Skeletal muscle tissue (tissue), 4 donors: ENCODE data around the gene IPCEF1. TPM values are rescaled to one million over a fixed set of nuclear protein-coding genes. Genes with fewer than 3 reads are reported as not detected.
"Not testable (repeated sequence)": the region's sequence is repeated elsewhere in the genome, so short reads cannot be mapped to it uniquely, and the experiment has no call there.

Source experiments
- H3K27ac ChIP-seq: one replicate; pipeline ENCODE4 v1.7.0; 2013; ENCODE audit warnings: mild to moderate bottlenecking, low read depth, low read length, inconsistent platforms
- H3K27me3 ChIP-seq, 3 donors: one replicate each; pipeline ENCODE4 v1.7.0; 2013; ENCODE audit warnings: low read length in 3 of 3; ENCODE audit not compliant: control insufficient read depth in 3 of 3, insufficient read depth in 3 of 3
- H3K36me3 ChIP-seq, 3 donors: one replicate each; pipeline ENCODE4 v1.7.0; 2013; ENCODE audit warnings: low read length in 3 of 3; ENCODE audit not compliant: control insufficient read depth in 3 of 3, insufficient read depth in 3 of 3
- H3K4me1 ChIP-seq, 3 donors: one replicate each; pipeline ENCODE4 v1.7.0; 2013; ENCODE audit warnings: low read length in 3 of 3, mild to moderate bottlenecking in 3 of 3; ENCODE audit not compliant: control insufficient read depth in 3 of 3, insufficient read depth in 3 of 3
- H3K4me3 ChIP-seq, 3 donors: one replicate each; pipeline ENCODE4 v1.7.0; 2013; ENCODE audit warnings: low read length in 3 of 3
- H3K9ac ChIP-seq, 3 donors: one replicate each; pipeline ENCODE4 v1.7.0; 2013; ENCODE audit warnings: low read length in 3 of 3, mild to moderate bottlenecking in 3 of 3, moderate library complexity in 2 of 3, low read depth in 1 of 3
- H3K9me3 ChIP-seq, 3 donors: one replicate each; pipeline ENCODE4 v1.7.0; 2013; ENCODE audit warnings: low read length in 3 of 3; ENCODE audit not compliant: control insufficient read depth in 3 of 3
- total RNA-seq: library from RNA; depleted of rRNA; stranded (reverse); fragments of >200 nt; gene quantifications from one replicate; pipeline ENCODE4 v1.2.3, GENCODE V29; 2014
- donor health status: Osteomylitis.

The IPCEF1 gene
- total RNA-seq, 1 donor from 2014 or later = 2.1 TPM

- H3K9ac ChIP-seq = no peak overlapping the region
- H3K36me3 ChIP-seq = no peaks in the 10 kb centered on the region
- no peaks in the 10 kb centered on the region for H3K27me3 ChIP-seq
- no peaks in the 10 kb centered on the region for H3K9me3 ChIP-seq
- H3K4me3 ChIP-seq = no peak overlapping the region
- no peak overlapping the region for H3K27ac ChIP-seq
- no peaks in the 10 kb centered on the region for H3K4me1 ChIP-seq
Measured at GRCh38 chr6:154197196-154197860, 159.3 kb downstream of the IPCEF1 start.

- no peaks in the 10 kb centered on the region for H3K9me3 ChIP-seq
- H3K4me1 ChIP-seq = no peaks in the 10 kb centered on the region
- H3K27ac ChIP-seq = no peak overlapping the region
- no peaks in the 10 kb centered on the region for H3K27me3 ChIP-seq
- H3K9ac ChIP-seq = no peak overlapping the region
- no peaks in the 10 kb centered on the region for H3K36me3 ChIP-seq
- H3K4me3 ChIP-seq = no peak overlapping the region
Measured at GRCh38 chr6:154196333-154196885, 160.2 kb downstream of the IPCEF1 start.

GRCh38 chr6:154187714-154188113 lies 168.9 kb downstream of the IPCEF1 start:
- Histone ChIP-seq H3K4me1 (no peaks in the 10 kb centered on the region), H3K27me3 (no peaks in the 10 kb centered on the region), H3K36me3 (no peaks in the 10 kb centered on the region), H3K4me3 (no peak overlapping the region), H3K27ac (no peak overlapping the region), H3K9me3 (no peaks in the 10 kb centered on the region), H3K9ac (no peak overlapping the region)

GRCh38 chr6:154187203-154187602 lies 169.4 kb downstream of the IPCEF1 start:
- no peaks in the 10 kb centered on the region for H3K9me3 ChIP-seq
- H3K27ac ChIP-seq = no peak overlapping the region
- no peak overlapping the region for H3K4me3 ChIP-seq
- H3K9ac ChIP-seq = no peak overlapping the region
- no peaks in the 10 kb centered on the region for H3K4me1 ChIP-seq
- H3K36me3 ChIP-seq = no peaks in the 10 kb centered on the region
- no peaks in the 10 kb centered on the region for H3K27me3 ChIP-seq

GRCh38 chr6:154179434-154179833 lies 177.2 kb downstream of the IPCEF1 start:
- no peaks in the 10 kb centered on the region for H3K36me3 ChIP-seq
- no peak overlapping the region for H3K4me3 ChIP-seq
- H3K4me1 ChIP-seq = no peaks in the 10 kb centered on the region
- no peaks in the 10 kb centered on the region for H3K27me3 ChIP-seq
- no peaks in the 10 kb centered on the region for H3K9me3 ChIP-seq
- H3K27ac ChIP-seq = no peak overlapping the region
- no peak overlapping the region for H3K9ac ChIP-seq

DNA sequence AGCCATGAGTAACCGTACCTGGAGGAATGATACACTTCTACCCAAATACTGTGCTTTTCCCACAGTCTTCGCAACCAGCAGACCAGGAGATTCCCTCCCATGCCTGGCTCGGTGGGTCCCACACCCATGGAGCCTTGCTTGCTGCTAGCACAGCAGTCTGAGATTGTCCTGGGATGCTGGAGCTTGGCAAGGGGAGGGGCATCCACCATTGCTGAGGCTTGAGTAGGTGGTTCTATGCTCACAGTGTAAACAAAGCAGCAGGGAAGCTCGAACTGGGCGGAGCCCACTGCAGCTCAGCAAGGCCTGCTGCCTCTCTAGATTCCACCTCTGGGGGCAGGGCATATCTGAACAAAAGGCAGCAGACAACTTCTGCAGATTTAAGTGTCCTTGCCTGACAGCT lies 184.2 kb downstream of the IPCEF1 start:
- not testable (repeated sequence) for H3K9me3 ChIP-seq, H3K27me3 ChIP-seq, H3K27ac ChIP-seq, H3K9ac ChIP-seq, H3K36me3 ChIP-seq, H3K4me1 ChIP-seq, H3K4me3 ChIP-seq

GRCh38 chr6:154170106-154170505 lies 186.5 kb downstream of the IPCEF1 start:
- Histone ChIP-seq H3K27ac (no peak overlapping the region), H3K4me1 (no peaks in the 10 kb centered on the region)

DNA sequence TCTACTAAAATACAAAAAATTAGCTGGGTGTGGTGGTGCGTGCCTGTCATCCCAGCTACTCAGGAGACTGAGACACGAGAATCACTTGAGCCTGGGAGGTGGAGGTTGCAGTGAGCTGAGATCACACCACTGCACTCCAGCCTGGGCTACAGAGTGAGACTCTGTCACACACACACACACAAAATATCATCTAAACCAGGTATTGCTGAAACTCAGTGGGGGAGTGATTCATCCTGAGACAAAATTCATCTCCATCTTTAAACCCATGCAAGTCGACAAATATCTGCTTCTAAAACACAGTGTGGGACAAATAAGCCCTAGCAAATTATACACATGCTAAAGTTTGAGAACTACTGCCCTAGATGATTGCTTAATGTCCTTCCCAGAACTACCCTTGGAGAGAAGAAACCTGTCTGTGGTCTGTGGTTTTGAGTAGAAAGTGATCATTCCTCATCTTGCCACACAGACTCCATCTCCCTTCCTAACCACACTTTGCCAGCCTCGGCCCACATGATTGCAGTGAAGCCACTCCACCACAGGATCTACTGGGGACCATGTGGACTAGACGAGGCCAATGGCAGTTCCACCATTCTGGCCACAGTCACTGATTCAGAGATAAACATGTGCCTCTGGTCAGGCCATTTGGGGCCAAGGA lies 187.3 kb downstream of the IPCEF1 start:
- no peaks in the 10 kb centered on the region for H3K4me1 ChIP-seq
- H3K9ac ChIP-seq = no peak overlapping the region
- no peak overlapping the region for H3K4me3 ChIP-seq
- H3K36me3 ChIP-seq = no peaks in the 10 kb centered on the region
- H3K9me3 ChIP-seq = peaks cover 0 to 2% (median 0%) of the 10 kb centered on the region in 3 donors
- no peaks in the 10 kb centered on the region for H3K27me3 ChIP-seq
- no peak overlapping the region for H3K27ac ChIP-seq

More at GRCh38 chr6:154170106-154170505, 186.5 kb downstream of the IPCEF1 start:
- peaks cover 0 to 2% (median 0%) of the 10 kb centered on the region in 3 donors for H3K9me3 ChIP-seq
- H3K4me3 ChIP-seq = no peak overlapping the region
- no peaks in the 10 kb centered on the region for H3K27me3 ChIP-seq
- no peaks in the 10 kb centered on the region for H3K36me3 ChIP-seq
- no peak overlapping the region for H3K9ac ChIP-seq

DNA sequence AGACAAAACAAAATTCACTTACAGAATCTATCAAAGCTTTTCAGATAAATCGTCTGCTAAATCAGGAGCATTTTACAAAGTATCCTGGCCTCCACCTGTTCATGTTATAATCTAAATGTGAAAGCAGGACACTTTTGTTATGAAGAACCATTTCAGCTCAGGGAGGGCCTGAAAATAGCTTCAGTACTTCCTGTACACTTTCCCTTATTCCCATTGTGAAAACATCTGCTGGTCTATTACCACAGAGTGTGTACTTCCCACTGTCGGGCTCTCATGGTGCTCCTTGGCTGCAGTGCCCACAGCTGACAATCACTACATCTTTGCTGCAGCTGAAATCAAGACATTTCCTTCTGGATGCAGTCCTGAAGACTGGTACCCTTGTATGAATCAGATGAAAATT lies 189.5 kb downstream of the IPCEF1 start:
- H3K27me3 ChIP-seq = no peaks in the 10 kb centered on the region
- no peaks in the 10 kb centered on the region for H3K4me1 ChIP-seq
- H3K9ac ChIP-seq = no peak overlapping the region
- H3K36me3 ChIP-seq = no peaks in the 10 kb centered on the region
- no peak overlapping the region for H3K27ac ChIP-seq
- peaks cover 0 to 2% (median 0%) of the 10 kb centered on the region in 3 donors for H3K9me3 ChIP-seq
- H3K4me3 ChIP-seq = no peak overlapping the region

- Histone ChIP-seq H3K9me3 (peaks cover 0 to 2% (median 0%) of the 10 kb centered on the region in 3 donors), H3K4me1 (no peaks in the 10 kb centered on the region), H3K27ac (no peak overlapping the region), H3K9ac (no peak overlapping the region), H3K36me3 (no peaks in the 10 kb centered on the region), H3K4me3 (no peak overlapping the region), H3K27me3 (no peaks in the 10 kb centered on the region)
Measured at GRCh38 chr6:154166140-154166539, 190.5 kb downstream of the IPCEF1 start.
